NCI-H2029 (cell line): ENCODE data around the gene XXYLT1.

ENCODE experiments used
- DNase-seq: peaks from one replicate; lab custom pipeline; 2025; lab: John Stamatoyannopoulos, UW

The XXYLT1 gene

GRCh38 chr3:195168009-195168762 lies 102.8 kb downstream of the XXYLT1 start:
- no peak for DNase-seq

GRCh38 chr3:195165790-195166189 lies 105.2 kb downstream of the XXYLT1 start:
- no peak for DNase-seq

DNA sequence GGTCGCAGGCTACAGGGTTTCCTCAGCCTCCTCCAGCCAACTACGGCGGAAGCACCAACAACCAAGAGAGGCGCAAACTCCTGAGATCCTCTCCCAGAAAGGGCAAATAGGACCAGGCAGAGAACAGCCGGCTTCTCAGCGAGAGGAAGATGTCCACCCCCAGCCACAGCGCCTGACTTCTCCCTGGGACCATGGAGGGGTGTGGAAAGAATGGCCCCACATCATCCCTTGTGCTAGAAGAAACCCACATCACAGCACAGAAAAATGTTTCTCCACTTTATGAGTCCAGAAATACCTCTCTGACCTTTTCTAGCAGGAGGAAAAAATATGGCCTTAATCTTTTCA lies 105.7 kb downstream of the XXYLT1 start:
- no peak for DNase-seq

- DNase-seq, result peak; percentile 24
Measured at GRCh38 chr3:195164573-195165264, 106.2 kb downstream of the XXYLT1 start.

- DNase-seq, result no peak
Measured at GRCh38 chr3:195163719-195164572, 107.0 kb downstream of the XXYLT1 start.

GRCh38 chr3:195162816-195163215 lies 108.1 kb downstream of the XXYLT1 start:
- DNase-seq, result no peak

DNA sequence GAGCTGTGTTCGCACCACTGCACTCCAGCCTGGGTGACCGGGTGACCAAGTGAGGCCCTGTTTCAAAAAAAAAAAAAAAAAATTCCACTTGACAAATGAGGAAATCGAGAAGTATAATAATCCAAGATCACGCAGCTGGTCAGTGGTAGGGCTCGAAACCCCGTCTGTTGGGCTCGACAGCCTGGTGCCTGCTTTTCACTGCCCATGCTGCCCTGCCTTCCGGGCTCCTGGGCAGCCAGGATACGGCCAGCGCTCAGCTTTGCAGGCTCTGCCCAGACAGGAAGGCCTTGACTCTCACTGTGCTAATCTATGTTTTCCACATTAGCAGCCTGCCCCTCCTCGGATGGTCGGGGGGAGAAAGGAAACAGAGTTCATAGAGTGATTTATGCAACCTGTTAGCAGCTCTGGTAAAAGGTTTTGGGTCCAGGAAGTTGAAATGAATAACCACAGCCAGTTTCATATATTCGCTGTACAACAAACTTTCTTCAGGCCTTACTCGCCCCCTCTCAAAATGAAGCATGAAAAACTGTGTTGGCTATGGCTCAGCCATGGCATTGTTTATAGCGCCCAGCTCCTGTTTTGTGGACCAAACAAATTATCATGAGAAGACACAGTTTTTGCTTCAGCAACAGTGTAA lies 108.8 kb downstream of the XXYLT1 start:
- no peak for DNase-seq

GRCh38 chr3:195160908-195161434 lies 110.0 kb downstream of the XXYLT1 start:
- no peak for DNase-seq

DNA sequence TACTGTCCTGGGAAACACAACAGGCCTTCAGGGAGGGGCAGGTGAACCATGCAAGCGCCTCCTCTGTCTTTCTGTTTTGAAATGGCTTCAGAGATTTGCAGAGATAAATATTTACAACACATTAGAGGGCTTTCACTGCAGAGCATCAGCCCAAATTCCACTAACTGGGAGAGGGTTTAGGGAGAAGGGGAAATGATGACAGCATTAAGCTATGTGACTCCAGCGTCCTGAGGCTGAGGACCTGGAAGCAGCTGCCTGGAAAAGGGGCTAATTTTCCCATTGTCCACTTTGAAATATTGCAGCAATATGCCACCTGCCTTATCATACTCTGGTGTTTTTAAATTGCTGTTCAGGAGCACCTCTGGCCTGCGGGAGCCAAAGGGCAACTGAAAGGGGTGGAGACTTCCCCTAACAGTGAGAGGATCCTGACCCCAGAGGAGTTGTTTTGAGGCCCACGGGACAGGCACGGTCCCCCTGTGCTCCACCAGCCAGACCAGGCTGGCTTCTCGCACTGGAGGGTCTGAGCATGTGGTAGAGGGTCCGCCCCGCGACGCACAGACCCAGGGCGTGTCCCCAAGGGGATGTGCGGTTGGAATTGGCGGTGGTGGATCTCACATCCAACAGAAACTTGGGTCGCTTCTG lies 110.6 kb downstream of the XXYLT1 start:
- DNase-seq, result peak; percentile 30

- DNase-seq, result no peak
Measured at GRCh38 chr3:195159814-195160165, 111.2 kb downstream of the XXYLT1 start.

DNA sequence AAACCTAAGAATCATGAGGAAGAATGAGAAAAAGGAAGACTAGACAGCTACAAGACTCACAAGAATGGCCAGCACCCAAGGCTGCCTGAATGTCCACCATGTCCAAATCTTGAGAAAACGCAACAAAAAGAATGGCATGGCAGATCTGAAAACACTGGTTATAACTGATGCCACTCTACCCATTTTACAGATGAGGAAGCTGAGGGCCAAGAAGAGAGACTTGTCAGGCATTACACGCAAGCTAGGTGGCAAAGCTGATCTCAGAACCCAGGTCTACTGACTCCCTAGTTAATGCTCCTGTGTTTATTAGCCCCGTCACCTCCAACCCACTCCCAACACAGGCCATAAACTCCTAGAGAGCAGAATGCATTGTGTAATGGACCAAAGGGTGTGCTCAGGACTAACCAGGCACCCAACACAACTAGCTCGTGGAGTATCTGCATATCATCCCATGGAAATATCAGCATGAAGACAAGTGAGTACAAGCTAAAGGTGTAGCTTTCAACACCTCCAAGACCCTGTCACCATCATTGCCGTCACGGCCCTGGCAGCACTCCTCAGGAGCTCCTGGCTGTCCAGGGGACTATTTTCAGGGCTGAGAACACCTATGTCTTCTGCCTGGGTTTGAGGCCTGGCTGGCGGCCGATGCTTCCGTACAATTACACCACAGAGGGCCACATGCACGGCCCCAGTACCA lies 111.7 kb downstream of the XXYLT1 start:
- DNase-seq, result no peak

DNA sequence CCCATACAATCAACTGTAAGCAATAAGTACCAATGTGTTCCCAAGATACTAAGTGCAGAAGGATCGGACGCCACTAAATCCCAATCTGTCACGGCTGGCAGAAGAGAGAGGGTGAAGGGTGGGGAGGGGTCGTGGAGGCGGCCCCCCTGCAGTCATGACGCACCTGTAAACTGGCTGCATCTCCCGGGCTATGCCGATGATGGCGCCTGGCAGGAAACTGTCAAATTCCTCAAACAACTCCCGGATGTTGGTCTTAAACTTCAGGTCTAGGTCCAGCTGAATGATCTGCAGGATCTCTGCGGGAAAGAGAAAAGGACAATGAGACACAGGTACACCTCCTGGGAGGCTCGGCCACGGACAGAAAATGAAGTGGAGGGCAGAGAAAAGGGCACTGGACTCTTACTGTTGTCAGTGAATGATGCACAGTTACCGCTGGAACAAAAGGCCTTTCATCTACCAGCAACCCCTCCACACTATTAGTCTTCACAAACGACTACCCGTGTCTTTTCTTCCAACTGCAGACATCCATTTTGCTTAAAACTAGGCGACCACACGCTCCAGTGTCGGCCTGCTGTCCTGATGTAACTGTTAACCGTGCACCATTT lies 114.6 kb downstream of the XXYLT1 start:
- no peak for DNase-seq

GRCh38 chr3:195155570-195156241 lies 115.3 kb downstream of the XXYLT1 start:
- DNase-seq, result no peak

- DNase-seq, result peak; percentile 84
Measured at GRCh38 chr3:195154793-195155535, 116.0 kb downstream of the XXYLT1 start.

- DNase-seq, result no peak
Measured at GRCh38 chr3:195154111-195154791, 116.7 kb downstream of the XXYLT1 start.

- no peak for DNase-seq
Measured at GRCh38 chr3:195153653-195154052, 117.3 kb downstream of the XXYLT1 start.

DNA sequence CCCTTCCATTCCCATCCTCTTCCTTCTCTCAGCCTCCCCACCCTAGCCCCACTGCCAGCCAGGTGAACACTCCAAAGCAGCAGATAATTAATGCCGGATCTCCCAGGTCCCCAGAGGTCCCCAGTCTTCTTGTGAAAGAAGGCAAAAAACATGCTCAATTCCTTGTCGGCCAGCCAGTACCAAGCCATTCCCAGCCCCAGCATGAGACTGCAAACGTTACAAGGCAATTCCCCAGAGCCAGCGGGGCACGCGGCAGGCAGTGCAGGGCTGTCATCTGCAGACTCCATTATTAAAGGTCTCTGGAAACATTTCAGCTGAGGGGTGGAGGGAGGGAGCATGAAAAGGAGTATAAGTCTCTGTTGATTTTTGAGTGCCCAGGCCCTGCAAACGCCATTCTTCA lies 117.8 kb downstream of the XXYLT1 start:
- no peak for DNase-seq

GRCh38 chr3:195151866-195152541 lies 119.0 kb downstream of the XXYLT1 start:
- DNase-seq, result no peak
